EL (cell line): ENCODE data around the gene LGALS7.
"Not testable (repeated sequence)": the region's sequence is repeated elsewhere in the genome, so short reads cannot be mapped to it uniquely, and the experiment has no call there.

Experiments
- DNase-seq: peaks from one replicate; pipeline ENCODE4 v3.0.0-alpha.2; 2016

The LGALS7 gene

GRCh38 chr19:38770228-38770948 is 2.9 kb downstream of the LGALS7 start:
- not testable (repeated sequence) for DNase-seq

- peak; percentile 68 for DNase-seq
Measured at GRCh38 chr19:38769635-38770211, 3.6 kb downstream of the LGALS7 start.

GRCh38 chr19:38766276-38767047 is 6.9 kb downstream of the LGALS7 start:
- DNase-seq = no peak

- DNase-seq = no peak
Measured at GRCh38 chr19:38765214-38765613, 8.1 kb downstream of the LGALS7 start.

GRCh38 chr19:38763795-38764220 is 9.5 kb downstream of the LGALS7 start:
- no peak for DNase-seq

- not testable (repeated sequence) for DNase-seq
Measured at GRCh38 chr19:38761884-38762389, 11.4 kb downstream of the LGALS7 start.

GRCh38 chr19:38760805-38761517 is 12.4 kb downstream of the LGALS7 start:
- not testable (repeated sequence) for DNase-seq

- no peak for DNase-seq
Measured at GRCh38 chr19:38759590-38760003, 13.7 kb downstream of the LGALS7 start.

- not testable (repeated sequence) for DNase-seq
Measured at GRCh38 chr19:38754196-38754595, 19.1 kb downstream of the LGALS7 start.

- DNase-seq = not testable (repeated sequence)
Measured at GRCh38 chr19:38753783-38754182, 19.5 kb downstream of the LGALS7 start.

- no peak for DNase-seq
Measured at GRCh38 chr19:38745316-38745715, 28.0 kb downstream of the LGALS7 start.

- no peak for DNase-seq
Measured at GRCh38 chr19:38744874-38745273, 28.4 kb downstream of the LGALS7 start.

GRCh38 chr19:38744298-38744681 is 29.0 kb downstream of the LGALS7 start, which contains the start of gene CAPN12:
Gene CAPN12, minus strand, starts transcription at chr19:38744474. Its CDS starts 309 bp downstream, at chr19:38744165.
- DNase-seq = no peak

GRCh38 chr19:38743394-38744297 is 29.7 kb downstream of the LGALS7 start:
- no peak for DNase-seq

- no peak for DNase-seq
Measured at GRCh38 chr19:38742906-38743305, 30.4 kb downstream of the LGALS7 start.

- no peak for DNase-seq
Measured at GRCh38 chr19:38742296-38742695, 31.0 kb downstream of the LGALS7 start.

- DNase-seq = no peak
Measured at GRCh38 chr19:38741670-38742069, 31.6 kb downstream of the LGALS7 start.

- no peak for DNase-seq
Measured at GRCh38 chr19:38740932-38741331, 32.4 kb downstream of the LGALS7 start.

GRCh38 chr19:38740257-38740592 is 33.1 kb downstream of the LGALS7 start:
- peak; percentile 0 for DNase-seq

- DNase-seq = peak; percentile 1
Measured at GRCh38 chr19:38739440-38740256, 33.7 kb downstream of the LGALS7 start.
